GM10248 (cell line): ENCODE measurements around the gene TPD52L2.

Experiments
- CTCF ChIA-PET: fragments of 300-600 bp; sonication (Branson Sonifier 250); formaldehyde crosslinking; extraction: SDS; loops from one replicate; lab custom pipeline; 2021; ENCODE audit warnings: antibody characterized with exemption; lab: Yijun Ruan, JAX
- POLR2A ChIA-PET: fragments of 350-650 bp; sonication (Branson Sonifier 250); formaldehyde crosslinking; extraction: SDS; loops from one replicate; lab custom pipeline; 2020; ENCODE audit warnings: antibody characterized with exemption; lab: Yijun Ruan, JAX
- DNase-seq: peaks from one replicate; pipeline ENCODE4 v3.0.0; 2012; ENCODE audit errors: extremely low spot score
- TF ChIP-seq, protein P1 (sequence below): IDR thresholded peaks from 2 replicates; pipeline ENCODE4 v1.5.1; 2012; ENCODE audit warnings: mild to moderate bottlenecking, low read depth; ENCODE audit errors: extremely low read depth, missing control alignments, control extremely low read depth

Gene TPD52L2

GRCh38 chr20:63891061-63892002, 26.3 kb downstream of the TPD52L2 start:
- POLR2A ChIA-PET: no interaction called here
- CTCF ChIA-PET: interaction anchor here (0.7 to 1.5 kb wide), 3 partner anchors 12 to 25 kb away, joined by 3 to 5 read pairs (median 3); no protein-coding TSS in a partner anchor
- DNase-seq: no peak
- TF ChIP-seq, protein P1, sequence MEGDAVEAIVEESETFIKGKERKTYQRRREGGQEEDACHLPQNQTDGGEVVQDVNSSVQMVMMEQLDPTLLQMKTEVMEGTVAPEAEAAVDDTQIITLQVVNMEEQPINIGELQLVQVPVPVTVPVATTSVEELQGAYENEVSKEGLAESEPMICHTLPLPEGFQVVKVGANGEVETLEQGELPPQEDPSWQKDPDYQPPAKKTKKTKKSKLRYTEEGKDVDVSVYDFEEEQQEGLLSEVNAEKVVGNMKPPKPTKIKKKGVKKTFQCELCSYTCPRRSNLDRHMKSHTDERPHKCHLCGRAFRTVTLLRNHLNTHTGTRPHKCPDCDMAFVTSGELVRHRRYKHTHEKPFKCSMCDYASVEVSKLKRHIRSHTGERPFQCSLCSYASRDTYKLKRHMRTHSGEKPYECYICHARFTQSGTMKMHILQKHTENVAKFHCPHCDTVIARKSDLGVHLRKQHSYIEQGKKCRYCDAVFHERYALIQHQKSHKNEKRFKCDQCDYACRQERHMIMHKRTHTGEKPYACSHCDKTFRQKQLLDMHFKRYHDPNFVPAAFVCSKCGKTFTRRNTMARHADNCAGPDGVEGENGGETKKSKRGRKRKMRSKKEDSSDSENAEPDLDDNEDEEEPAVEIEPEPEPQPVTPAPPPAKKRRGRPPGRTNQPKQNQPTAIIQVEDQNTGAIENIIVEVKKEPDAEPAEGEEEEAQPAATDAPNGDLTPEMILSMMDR: no peak

- ChIA-PET CTCF (interaction anchor here (1.1 to 1.5 kb wide), 2 partner anchors 13 to 26 kb away, joined by 3 to 5 read pairs; no protein-coding TSS in a partner anchor), POLR2A (no interaction called here)
- TF ChIP-seq, protein P1: no peak
- DNase-seq: no peak
Observed at GRCh38 chr20:63892402-63892801, 27.3 kb downstream of the TPD52L2 start.

- TF ChIP-seq, protein P1: no peak
- CTCF ChIA-PET: interaction anchor here (1.2 to 1.5 kb wide), 2 partner anchors 108 to 357 kb away, joined by 3 read pairs; partner anchors contain the start of gene PTK6
- DNase-seq: no peak
- POLR2A ChIA-PET: no interaction called here
Observed at GRCh38 chr20:63893999-63894357, 28.9 kb downstream of the TPD52L2 start.

GRCh38 chr20:63894358-63895201, 29.5 kb downstream of the TPD52L2 start, which contains the start of gene DNAJC5:
TSS of gene DNAJC5 (plus strand) at chr20:63895126. CDS start at chr20:63928346, 33,220 bp downstream.
- CTCF ChIA-PET: interaction anchor here (1.2 to 1.5 kb wide), 2 partner anchors 109 to 357 kb away, joined by 3 read pairs; partner anchors contain the start of gene PTK6
- POLR2A ChIA-PET: no interaction called here
- peak; percentile 100 for DNase-seq
- TF ChIP-seq, protein P1: no peak

- CTCF ChIA-PET: interaction anchor here (0.8 to 1.9 kb wide), 3 partner anchors 15 to 61 kb away, joined by 3 to 5 read pairs (median 4); partner anchors contain the start of gene UCKL1
- DNase-seq: no peak
- TF ChIP-seq, protein P1: no peak
- POLR2A ChIA-PET: interaction anchor here (1.0 to 1.6 kb wide), 2 partner anchors 12 to 30 kb away, joined by 3 to 5 read pairs; partner anchors contain the start of gene TPD52L2
Observed at GRCh38 chr20:63895202-63895951, 30.3 kb downstream of the TPD52L2 start.
